Anterior cingulate cortex (tissue), 58 donors: Measurements from ENCODE around the gene SBF2.
"Not testable (repeated sequence)": the region's sequence is repeated elsewhere in the genome, so short reads cannot be mapped to it uniquely, and the experiment has no call there.

ENCODE experiments used
- DNase-seq, 58 donors: peaks; one replicate each; lab custom pipeline; 2025; lab: John Stamatoyannopoulos, UW

The SBF2 gene

GRCh38 chr11:10272132-10272531 is 21.9 kb downstream of the SBF2 start:
- DNase-seq = no peak

- no peak for DNase-seq
Measured at GRCh38 chr11:10268746-10269488, 25.1 kb downstream of the SBF2 start.

- DNase-seq = no peak
Measured at GRCh38 chr11:10267821-10268220, 26.2 kb downstream of the SBF2 start.

GRCh38 chr11:10265936-10266335 is 28.1 kb downstream of the SBF2 start:
- DNase-seq = no peak

GRCh38 chr11:10264716-10265115 is 29.3 kb downstream of the SBF2 start:
- not testable (repeated sequence) for DNase-seq

- no peak for DNase-seq
Measured at GRCh38 chr11:10263929-10264328, 30.1 kb downstream of the SBF2 start.

GRCh38 chr11:10261821-10262220 is 32.2 kb downstream of the SBF2 start:
- DNase-seq = no peak

GRCh38 chr11:10257478-10257877 is 36.5 kb downstream of the SBF2 start:
- DNase-seq = no peak

GRCh38 chr11:10255388-10256125 is 38.5 kb downstream of the SBF2 start:
- DNase-seq = no peak

GRCh38 chr11:10249448-10250131 is 44.4 kb downstream of the SBF2 start:
- not testable (repeated sequence) for DNase-seq

GRCh38 chr11:10247011-10247410 is 47.0 kb downstream of the SBF2 start:
- DNase-seq = no peak

- no peak for DNase-seq
Measured at GRCh38 chr11:10243896-10244575, 50.0 kb downstream of the SBF2 start.

GRCh38 chr11:10236840-10237239 is 57.2 kb downstream of the SBF2 start:
- DNase-seq = no peak

- DNase-seq = no peak
Measured at GRCh38 chr11:10233581-10233980, 60.4 kb downstream of the SBF2 start.

GRCh38 chr11:10232756-10233155 is 61.3 kb downstream of the SBF2 start:
- DNase-seq = no peak

- DNase-seq = not testable (repeated sequence)
Measured at GRCh38 chr11:10231803-10232202, 62.2 kb downstream of the SBF2 start.

- DNase-seq = no peak
Measured at GRCh38 chr11:10225553-10225952, 68.5 kb downstream of the SBF2 start.

- DNase-seq = no peak
Measured at GRCh38 chr11:10222399-10222798, 71.6 kb downstream of the SBF2 start.

- no peak for DNase-seq
Measured at GRCh38 chr11:10221342-10221741, 72.7 kb downstream of the SBF2 start.

- DNase-seq = no peak
Measured at GRCh38 chr11:10211470-10211869, 82.5 kb downstream of the SBF2 start.

- no peak for DNase-seq
Measured at GRCh38 chr11:10209326-10209725, 84.7 kb downstream of the SBF2 start.
